Erythroblast (primary cell): Measurements from ENCODE around the gene CCDC177.

Experiments
- GATA1 ChIP-seq: IDR thresholded peaks from 2 replicates; pipeline ENCODE4 v1.6.1; 2011; ENCODE audit warnings: low read depth, mild to moderate bottlenecking, control low read depth, low read length, moderate library complexity
- POLR2A ChIP-seq: IDR thresholded peaks from 2 replicates; pipeline ENCODE4 v1.6.1; 2011; ENCODE audit warnings: mild to moderate bottlenecking, low read length

DNA sequence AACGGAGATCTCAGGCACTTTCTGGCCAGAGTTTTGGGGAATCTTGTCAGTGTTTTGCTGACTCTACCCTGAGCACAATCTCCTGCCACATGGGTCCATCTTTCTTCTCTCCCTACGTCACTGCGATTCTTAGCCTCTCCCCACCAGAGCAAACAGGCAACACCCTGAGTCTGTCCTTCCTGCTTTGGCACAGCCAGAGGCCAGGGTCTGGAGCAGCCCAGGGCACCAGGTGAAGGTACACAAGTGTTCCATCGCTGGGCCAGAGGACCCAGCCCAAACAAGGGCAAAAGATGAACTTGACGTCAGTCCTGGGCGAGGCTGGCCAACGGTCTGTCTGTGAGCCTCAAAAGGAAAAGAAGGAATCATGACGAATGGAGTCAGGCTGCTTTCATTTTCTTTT is 12.7 kb upstream of the CCDC177 start:
- TF ChIP-seq POLR2A: no peak
- TF ChIP-seq GATA1: no peak
